ENCODE results near the gene STC2. TPM values are rescaled to one million over a fixed set of nuclear protein-coding genes. Genes with fewer than 3 reads are reported as not detected.

The STC2 gene
- total RNA-seq, 1 experiment from 2014 or later, result 99.9 TPM

GRCh38 chr5:173323106-173323798 is 5.0 kb downstream of the STC2 start:
- intact Hi-C loops (cut with micrococcal nuclease), result loop anchor here (10.0 kb wide), 1 partner anchor 582 kb away; no protein-coding TSS in a partner anchor
- BruUV-seq (replicated peaks), result no TSS peak
- H3F3A ChIP-seq (ENCODE audit: low read length, unreplicated experiment), result no peaks in the 10 kb centered on the region
- no peak overlapping the region for H3K4me3 ChIP-seq (ENCODE audit: low read length)
- no peak overlapping the region for H3K27ac ChIP-seq (ENCODE audit: low read length)
- CTCF ChIA-PET, result no interaction called here
- H3K9ac ChIP-seq (ENCODE audit: low read length), result no peak overlapping the region
- H2AFZ ChIP-seq (ENCODE audit: low read length), result no peak overlapping the region
- peaks cover 45% of the 10 kb centered on the region for H4K20me1 ChIP-seq (ENCODE audit: low read length)
- H3K27me3 ChIP-seq (ENCODE audit: low read length), result no peaks in the 10 kb centered on the region
- no peaks in the 10 kb centered on the region for H3K9me3 ChIP-seq (ENCODE audit: low read length)
- peaks cover 50% of the 10 kb centered on the region for H3K79me2 ChIP-seq (ENCODE audit: low read length)
- H3K4me1 ChIP-seq (ENCODE audit: insufficient read depth, low read length), result peaks cover 17% of the 10 kb centered on the region
- no peak for TF ChIP-seq EZH2 (IDR thresholded peaks at IDR 0.05; ENCODE audit: low read length, unreplicated experiment)
- TF ChIP-seq, protein P1, sequence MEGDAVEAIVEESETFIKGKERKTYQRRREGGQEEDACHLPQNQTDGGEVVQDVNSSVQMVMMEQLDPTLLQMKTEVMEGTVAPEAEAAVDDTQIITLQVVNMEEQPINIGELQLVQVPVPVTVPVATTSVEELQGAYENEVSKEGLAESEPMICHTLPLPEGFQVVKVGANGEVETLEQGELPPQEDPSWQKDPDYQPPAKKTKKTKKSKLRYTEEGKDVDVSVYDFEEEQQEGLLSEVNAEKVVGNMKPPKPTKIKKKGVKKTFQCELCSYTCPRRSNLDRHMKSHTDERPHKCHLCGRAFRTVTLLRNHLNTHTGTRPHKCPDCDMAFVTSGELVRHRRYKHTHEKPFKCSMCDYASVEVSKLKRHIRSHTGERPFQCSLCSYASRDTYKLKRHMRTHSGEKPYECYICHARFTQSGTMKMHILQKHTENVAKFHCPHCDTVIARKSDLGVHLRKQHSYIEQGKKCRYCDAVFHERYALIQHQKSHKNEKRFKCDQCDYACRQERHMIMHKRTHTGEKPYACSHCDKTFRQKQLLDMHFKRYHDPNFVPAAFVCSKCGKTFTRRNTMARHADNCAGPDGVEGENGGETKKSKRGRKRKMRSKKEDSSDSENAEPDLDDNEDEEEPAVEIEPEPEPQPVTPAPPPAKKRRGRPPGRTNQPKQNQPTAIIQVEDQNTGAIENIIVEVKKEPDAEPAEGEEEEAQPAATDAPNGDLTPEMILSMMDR (conservative IDR thresholded peaks at IDR 0.05; ENCODE audit: low read depth, low read length), result no peak
- H3K9me2 ChIP-seq (replicated peaks; ENCODE audit: low read length), result no peaks in the 10 kb centered on the region
- ATAC-seq (no peak), DNase-seq (no peak)
- H3K36me3 ChIP-seq (ENCODE audit: low read depth, low read length), result peaks cover 80% of the 10 kb centered on the region
- H3K4me2 ChIP-seq (ENCODE audit: low read length), result no peak overlapping the region
- POLR2A ChIA-PET (ENCODE audit: unreplicated experiment), result no interaction called here

DNA sequence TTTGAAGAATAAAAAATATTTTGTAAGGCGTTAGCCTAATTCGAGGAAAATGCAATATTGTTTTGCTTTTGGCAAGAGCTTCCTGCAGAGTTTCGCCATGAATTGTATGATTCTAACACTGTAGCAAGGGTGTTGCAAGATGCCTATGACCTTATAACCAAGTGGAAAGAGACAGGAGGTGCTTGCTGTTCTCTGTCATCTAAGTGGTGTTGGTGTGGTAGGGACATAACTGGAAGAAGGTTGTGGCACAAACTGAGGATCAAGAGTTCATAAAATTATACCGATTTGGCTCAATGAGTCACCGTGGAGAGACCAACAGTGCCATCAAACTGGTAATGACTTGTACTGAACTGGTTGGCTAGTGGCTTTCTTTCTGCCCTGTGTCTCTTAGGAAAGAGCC is 6.3 kb downstream of the STC2 start:
- H3K79me2 ChIP-seq (ENCODE audit: low read length), result peaks cover 36% of the 10 kb centered on the region
- no peak overlapping the region for H3K4me2 ChIP-seq (ENCODE audit: low read length)
- no peaks in the 10 kb centered on the region for H3K27me3 ChIP-seq (ENCODE audit: low read length)
- H3F3A ChIP-seq (ENCODE audit: low read length, unreplicated experiment), result no peaks in the 10 kb centered on the region
- intact Hi-C loops (cut with micrococcal nuclease), result loop anchor here (10.0 kb wide), 1 partner anchor 583 kb away; no protein-coding TSS in a partner anchor
- TF ChIP-seq, protein P1 (conservative IDR thresholded peaks at IDR 0.05; ENCODE audit: low read depth, low read length), result no peak
- TF ChIP-seq EZH2 (IDR thresholded peaks at IDR 0.05; ENCODE audit: low read length, unreplicated experiment), result no peak
- TF ChIP-seq EZH2phosphoT487 (IDR thresholded peaks at IDR 0.05; ENCODE audit: borderline replicate concordance, low read length), result no peak
- POLR2A ChIA-PET (ENCODE audit: unreplicated experiment), result no interaction called here
- DNase-seq (no peak), ATAC-seq (no peak)
- H3K9me3 ChIP-seq (ENCODE audit: low read length), result no peaks in the 10 kb centered on the region
- no peak overlapping the region for H2AFZ ChIP-seq (ENCODE audit: low read length)
- H4K20me1 ChIP-seq (ENCODE audit: low read length), result peaks cover 37% of the 10 kb centered on the region
- H3K4me1 ChIP-seq (ENCODE audit: insufficient read depth, low read length), result peaks cover 17% of the 10 kb centered on the region
- CTCF ChIA-PET, result no interaction called here
- peaks cover 90% of the 10 kb centered on the region for H3K36me3 ChIP-seq (ENCODE audit: low read depth, low read length)
- no peak overlapping the region for H3K9ac ChIP-seq (ENCODE audit: low read length)
- BruUV-seq (replicated peaks), result no TSS peak
- H3K4me3 ChIP-seq (ENCODE audit: low read length), result no peak overlapping the region
- H3K9me2 ChIP-seq (replicated peaks; ENCODE audit: low read length), result no peaks in the 10 kb centered on the region
- H3K27ac ChIP-seq (ENCODE audit: low read length), result no peak overlapping the region

- H3K4me3 ChIP-seq (ENCODE audit: low read length), result no peak overlapping the region
- H3K4me1 ChIP-seq (ENCODE audit: insufficient read depth, low read length), result peaks cover 15% of the 10 kb centered on the region
- intact Hi-C loops (cut with micrococcal nuclease), result loop anchor here (10.0 kb wide), 1 partner anchor 585 kb away; no protein-coding TSS in a partner anchor
- no peaks in the 10 kb centered on the region for H3K9me2 ChIP-seq (replicated peaks; ENCODE audit: low read length)
- ChIA-PET CTCF (no interaction called here), POLR2A (ENCODE audit: unreplicated experiment) (interaction anchor here (0.6 kb wide), 1 partner anchor 8 kb away, joined by 6 read pairs; the partner anchor contains the start of gene STC2)
- no peaks in the 10 kb centered on the region for H3F3A ChIP-seq (ENCODE audit: low read length, unreplicated experiment)
- DNase-seq (no peak), ATAC-seq (no peak)
- H3K4me2 ChIP-seq (ENCODE audit: low read length), result no peak overlapping the region
- peaks cover 20% of the 10 kb centered on the region for H3K79me2 ChIP-seq (ENCODE audit: low read length)
- no peak overlapping the region for H2AFZ ChIP-seq (ENCODE audit: low read length)
- BruUV-seq (replicated peaks), result no TSS peak
- no peaks in the 10 kb centered on the region for H3K27me3 ChIP-seq (ENCODE audit: low read length)
- H3K9ac ChIP-seq (ENCODE audit: low read length), result no peak overlapping the region
- peaks cover 21% of the 10 kb centered on the region for H4K20me1 ChIP-seq (ENCODE audit: low read length)
- peaks cover 85% of the 10 kb centered on the region for H3K36me3 ChIP-seq (ENCODE audit: low read depth, low read length)
- H3K27ac ChIP-seq (ENCODE audit: low read length), result no peak overlapping the region
- no peaks in the 10 kb centered on the region for H3K9me3 ChIP-seq (ENCODE audit: low read length)
- TF ChIP-seq, protein P1 (conservative IDR thresholded peaks at IDR 0.05; ENCODE audit: low read depth, low read length), result no peak
- TF ChIP-seq EZH2phosphoT487 (IDR thresholded peaks at IDR 0.05; ENCODE audit: borderline replicate concordance, low read length) (no peak), EZH2 (IDR thresholded peaks at IDR 0.05; ENCODE audit: low read length, unreplicated experiment) (no peak)
Observed at GRCh38 chr5:173320259-173320658, 8.0 kb downstream of the STC2 start.

Measured in PC-3 (cell line).